Suprapubic skin (tissue), 4 donors: Measurements from ENCODE around the gene ARHGAP31. TPM values are rescaled to one million over a fixed set of nuclear protein-coding genes. Genes with fewer than 3 reads are reported as not detected.
A peak's percentile ranks its signal among the peaks of the same experiment; 100 is the strongest.

Source experiments
- DNase-seq, 2 donors: peaks; one replicate each; pipeline ENCODE4 v3.0.0-alpha.2; 2019; ENCODE audit warnings: low spot score in 2 of 2
- H3K27ac ChIP-seq: fragments of 200-600 bp; sonication (generic); one replicate; pipeline ENCODE4 v1.5.1; 2019
- H3K27me3 ChIP-seq: fragments of 200-600 bp; sonication (generic); one replicate; pipeline ENCODE4 v1.5.1; 2019
- H3K36me3 ChIP-seq: fragments of 200-600 bp; sonication (generic); one replicate; pipeline ENCODE4 v1.5.1; 2019
- H3K4me1 ChIP-seq: fragments of 200-600 bp; sonication (generic); one replicate; pipeline ENCODE4 v1.5.1; 2019
- H3K4me3 ChIP-seq: fragments of 200-600 bp; sonication (generic); one replicate; pipeline ENCODE4 v1.5.1; 2019; ENCODE audit warnings: mild to moderate bottlenecking
- H3K9me3 ChIP-seq: fragments of 200-600 bp; sonication (generic); one replicate; pipeline ENCODE4 v1.5.1; 2019
- EP300 ChIP-seq: sonication (generic); formaldehyde crosslinking; IDR thresholded peaks from one replicate; pipeline ENCODE4 v1.6.1; 2017; ENCODE audit warnings: antibody characterized with exemption
- POLR2A ChIP-seq, 2 donors: fragments of 450-650 bp; IDR thresholded peaks; one replicate each; pipeline ENCODE4 v1.6.1; 2017; ENCODE audit warnings: antibody characterized with exemption in 2 of 2, mild to moderate bottlenecking in 2 of 2, moderate library complexity in 2 of 2
- POLR2AphosphoS5 ChIP-seq, 3 donors: sonication (generic); formaldehyde crosslinking; IDR thresholded peaks; one replicate each; pipeline ENCODE4 v1.6.1; 2017; ENCODE audit warnings: antibody characterized with exemption in 3 of 3
- WGBS: methylation state at CpG from one replicate; pipeline ENCODE4 v1.1.5; 2018; 5-methylcytosine and 5-hydroxymethylcytosine counted together
- total RNA-seq, 4 donors: library from RNA; depleted of rRNA; stranded (reverse); fragments of >200 nt; gene quantifications; one replicate each; pipeline ENCODE4 v1.1.0, GENCODE V29; 2016
- TF ChIP-seq, protein P1 (sequence below), 2 donors: fragments of 200-600 bp in 1 of 2; fragments of 450-650 bp in 1 of 2; sonication (generic) in 1 of 2; IDR thresholded peaks; one replicate each; pipeline ENCODE4 v1.5.1; 2016 to 2019; ENCODE audit warnings: antibody characterized with exemption in 2 of 2, mild to moderate bottlenecking in 1 of 2, moderate library complexity in 1 of 2

The ARHGAP31 gene
- total RNA-seq, 4 donors from 2014 or later = 15.8 to 26.6 (median 21.7) TPM

DNA sequence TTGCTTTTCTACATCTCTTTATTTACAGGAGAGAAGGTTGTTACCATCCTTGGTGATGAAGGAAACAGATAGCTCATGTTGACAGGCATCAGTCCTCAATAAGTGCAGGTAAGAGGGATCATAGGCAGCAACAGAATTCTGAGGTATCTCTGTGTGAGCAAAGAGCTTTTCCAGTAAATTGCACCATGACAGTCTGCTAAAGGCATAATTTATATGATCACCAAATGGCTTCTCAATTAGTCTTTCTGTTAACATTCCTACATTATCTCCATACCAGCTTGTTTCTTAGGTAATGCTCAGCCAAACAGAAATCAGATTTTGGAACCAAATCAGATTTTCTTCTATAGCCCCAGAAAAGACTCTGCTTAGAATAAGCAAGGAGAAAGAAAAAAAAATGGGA lies 3.6 kb upstream of the ARHGAP31 start:
- TF ChIP-seq POLR2A (IDR thresholded peaks at IDR 0.05) (no peak), EP300 (no peak), POLR2AphosphoS5 (IDR thresholded peaks at IDR 0.05) (no peak)
- TF ChIP-seq, protein P1, sequence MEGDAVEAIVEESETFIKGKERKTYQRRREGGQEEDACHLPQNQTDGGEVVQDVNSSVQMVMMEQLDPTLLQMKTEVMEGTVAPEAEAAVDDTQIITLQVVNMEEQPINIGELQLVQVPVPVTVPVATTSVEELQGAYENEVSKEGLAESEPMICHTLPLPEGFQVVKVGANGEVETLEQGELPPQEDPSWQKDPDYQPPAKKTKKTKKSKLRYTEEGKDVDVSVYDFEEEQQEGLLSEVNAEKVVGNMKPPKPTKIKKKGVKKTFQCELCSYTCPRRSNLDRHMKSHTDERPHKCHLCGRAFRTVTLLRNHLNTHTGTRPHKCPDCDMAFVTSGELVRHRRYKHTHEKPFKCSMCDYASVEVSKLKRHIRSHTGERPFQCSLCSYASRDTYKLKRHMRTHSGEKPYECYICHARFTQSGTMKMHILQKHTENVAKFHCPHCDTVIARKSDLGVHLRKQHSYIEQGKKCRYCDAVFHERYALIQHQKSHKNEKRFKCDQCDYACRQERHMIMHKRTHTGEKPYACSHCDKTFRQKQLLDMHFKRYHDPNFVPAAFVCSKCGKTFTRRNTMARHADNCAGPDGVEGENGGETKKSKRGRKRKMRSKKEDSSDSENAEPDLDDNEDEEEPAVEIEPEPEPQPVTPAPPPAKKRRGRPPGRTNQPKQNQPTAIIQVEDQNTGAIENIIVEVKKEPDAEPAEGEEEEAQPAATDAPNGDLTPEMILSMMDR (IDR thresholded peaks at IDR 0.05) = no peak
- no peaks in the 10 kb centered on the region for H3K9me3 ChIP-seq
- DNase-seq = no peak
- no peaks in the 10 kb centered on the region for H3K36me3 ChIP-seq
- H3K27me3 ChIP-seq = no peaks in the 10 kb centered on the region
- no peak overlapping the region for H3K4me3 ChIP-seq
- peaks cover 12% of the 10 kb centered on the region for H3K4me1 ChIP-seq
- no peak overlapping the region for H3K27ac ChIP-seq

DNA sequence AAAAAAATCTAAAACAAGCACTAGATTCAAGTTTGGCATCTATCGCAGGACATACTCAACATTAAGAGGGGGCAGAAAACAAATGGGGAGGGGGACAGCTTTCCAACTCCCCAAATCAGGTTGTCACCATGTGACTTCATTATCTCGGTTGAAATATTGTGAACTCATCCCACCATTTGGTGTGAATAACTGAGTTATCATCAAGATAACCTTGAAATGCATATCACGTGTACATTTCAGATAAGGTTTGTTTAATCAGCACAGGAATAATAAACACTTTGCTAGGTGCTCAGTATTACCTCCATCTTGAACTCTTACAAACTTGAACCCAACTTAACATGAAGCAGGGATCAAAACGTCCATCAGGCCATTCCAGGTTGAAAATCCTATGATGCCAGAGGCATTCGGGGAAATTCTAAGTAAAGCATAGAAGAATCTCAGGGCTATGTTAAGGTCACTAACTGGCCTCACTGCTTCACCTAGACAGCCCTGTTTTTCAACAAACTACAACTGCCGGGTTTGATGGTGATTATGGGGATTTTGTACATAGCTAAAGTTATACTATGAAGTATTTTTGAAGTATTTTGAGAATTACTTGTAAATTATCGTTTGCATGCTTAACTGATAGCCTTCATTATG lies 3.0 kb upstream of the ARHGAP31 start:
- Histone ChIP-seq H3K4me1 (peaks cover 14% of the 10 kb centered on the region), H3K9me3 (no peaks in the 10 kb centered on the region), H3K27me3 (no peaks in the 10 kb centered on the region), H3K27ac (no peak overlapping the region), H3K36me3 (no peaks in the 10 kb centered on the region), H3K4me3 (no peak overlapping the region)
- no peak for DNase-seq
- TF ChIP-seq POLR2A (IDR thresholded peaks at IDR 0.05) = no peak
- no peak for TF ChIP-seq POLR2AphosphoS5 (IDR thresholded peaks at IDR 0.05)
- TF ChIP-seq, protein P1 (IDR thresholded peaks at IDR 0.05) = no peak
- no peak for TF ChIP-seq EP300
- WGBS = 86% methylated on average over 7 of the region's 7 CpGs

DNA sequence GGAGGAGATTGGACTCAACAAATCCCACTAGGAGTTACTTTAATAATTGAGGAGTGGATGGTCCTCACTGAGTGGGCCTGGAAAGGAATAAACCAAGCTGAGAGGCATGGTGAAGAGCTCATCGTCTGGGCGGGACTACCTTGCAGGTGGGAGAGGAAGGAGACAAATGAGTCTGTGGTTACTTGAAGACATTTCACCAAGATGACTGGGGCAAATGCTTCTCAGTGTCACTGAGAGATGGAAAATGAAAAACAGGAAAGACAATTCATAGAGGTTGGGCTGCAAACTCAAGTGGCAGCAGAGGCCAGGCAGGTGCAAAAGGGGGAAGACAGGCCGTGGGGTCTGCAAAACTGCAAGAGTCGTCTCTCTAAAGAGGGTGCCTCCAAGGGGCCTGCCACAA lies 1.5 kb upstream of the ARHGAP31 start:
- 88% methylated on average over 4 of the region's 4 CpGs for WGBS
- Histone ChIP-seq H3K4me3 (no peak overlapping the region), H3K27me3 (no peaks in the 10 kb centered on the region), H3K9me3 (no peaks in the 10 kb centered on the region), H3K27ac (no peak overlapping the region), H3K36me3 (no peaks in the 10 kb centered on the region), H3K4me1 (peaks cover 27% of the 10 kb centered on the region)
- no peak for TF ChIP-seq POLR2AphosphoS5 (IDR thresholded peaks at IDR 0.05)
- TF ChIP-seq, protein P1 (IDR thresholded peaks at IDR 0.05) = no peak
- no peak for TF ChIP-seq POLR2A (IDR thresholded peaks at IDR 0.05)
- no peak for TF ChIP-seq EP300
- no peak for DNase-seq

DNA sequence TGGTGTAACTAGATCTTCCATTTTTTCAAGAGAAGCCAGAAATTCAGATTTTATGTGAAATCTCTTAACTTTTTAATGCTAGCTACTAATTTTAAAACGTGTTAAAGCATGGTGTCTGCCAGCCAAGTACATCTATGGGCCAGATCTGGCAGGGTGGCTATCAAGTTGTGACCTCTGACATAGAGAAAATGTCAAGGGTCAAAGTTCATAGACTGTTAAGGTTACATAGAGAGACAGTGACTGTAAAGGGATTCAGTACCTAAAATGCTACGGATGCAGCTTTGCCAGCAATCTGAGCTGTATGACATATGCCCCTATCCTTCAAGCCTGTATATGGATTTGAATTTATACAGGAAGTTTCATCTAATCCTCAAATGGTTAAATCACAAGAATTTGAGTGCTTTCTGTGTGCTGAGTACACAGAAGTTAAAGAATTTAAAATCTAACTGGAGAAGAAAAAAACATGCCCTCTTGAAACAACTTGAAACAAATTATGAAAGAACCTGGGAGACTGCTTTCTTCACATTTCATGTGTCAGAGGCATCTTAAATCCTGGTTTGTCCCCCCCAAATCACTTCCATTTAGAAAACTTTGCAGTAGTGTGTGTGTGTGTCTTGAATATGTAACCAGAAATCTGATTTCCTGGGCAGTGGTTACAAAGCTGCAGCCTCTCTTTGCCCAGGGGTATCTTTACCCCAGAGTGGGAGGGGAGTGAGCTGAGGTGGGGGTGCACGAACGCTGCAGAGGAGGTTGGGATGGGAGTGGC lies 895 bp upstream of the ARHGAP31 start:
- Histone ChIP-seq H3K27me3 (no peaks in the 10 kb centered on the region), H3K9me3 (no peaks in the 10 kb centered on the region), H3K36me3 (no peaks in the 10 kb centered on the region), H3K4me3 (peak overlapping the region; percentile 75), H3K4me1 (peaks cover 33% of the 10 kb centered on the region), H3K27ac (peak overlapping the region; percentile 93)
- WGBS = 28% methylated on average over 4 of the region's 4 CpGs
- TF ChIP-seq EP300 (no peak), POLR2A (IDR thresholded peaks at IDR 0.05) (no peak), POLR2AphosphoS5 (IDR thresholded peaks at IDR 0.05) (no peak)
- TF ChIP-seq, protein P1 (IDR thresholded peaks at IDR 0.05) = no peak
- no peak for DNase-seq
